GM23338 (cell line): ENCODE data around the gene FOXK2.
"Not testable (repeated sequence)": the region's sequence is repeated elsewhere in the genome, so short reads cannot be mapped to it uniquely, and the experiment has no call there.

Experiments
- EZH2 ChIP-seq: fragments of 200-600 bp; sonication (generic); IDR thresholded peaks from one replicate; pipeline ENCODE4 v1.8.0; 2017; ENCODE audit warnings: antibody characterized with exemption, mild to moderate bottlenecking, low read depth; ENCODE audit not compliant: unreplicated experiment
- JUNB ChIP-seq: IDR thresholded peaks from one replicate; pipeline ENCODE4 v1.6.1; 2016; ENCODE audit warnings: antibody characterized with exemption; ENCODE audit not compliant: unreplicated experiment
- POLR2AphosphoS5 ChIP-seq: IDR thresholded peaks from 2 replicates; pipeline ENCODE4 v1.6.1; 2016; ENCODE audit warnings: antibody characterized with exemption, low read depth
- REST ChIP-seq: IDR thresholded peaks from one replicate; pipeline ENCODE4 v1.6.1; 2018; ENCODE audit warnings: antibody characterized with exemption; ENCODE audit not compliant: unreplicated experiment
- TF ChIP-seq, protein P1 (sequence below), 2 experiments: fragments of 200-600 bp in 1 of 2; sonication (generic) in 1 of 2; conservative IDR thresholded peaks; 2 replicates each; pipeline versions ENCODE4 v1.5.1 to v1.6.1; 2016 to 2017; ENCODE audit warnings: antibody characterized with exemption in 2 of 2, low read depth in 2 of 2, mild to moderate bottlenecking in 2 of 2, moderate library complexity in 1 of 2

- not testable (repeated sequence) for TF ChIP-seq EZH2, JUNB, REST, POLR2AphosphoS5
- TF ChIP-seq, protein P1, sequence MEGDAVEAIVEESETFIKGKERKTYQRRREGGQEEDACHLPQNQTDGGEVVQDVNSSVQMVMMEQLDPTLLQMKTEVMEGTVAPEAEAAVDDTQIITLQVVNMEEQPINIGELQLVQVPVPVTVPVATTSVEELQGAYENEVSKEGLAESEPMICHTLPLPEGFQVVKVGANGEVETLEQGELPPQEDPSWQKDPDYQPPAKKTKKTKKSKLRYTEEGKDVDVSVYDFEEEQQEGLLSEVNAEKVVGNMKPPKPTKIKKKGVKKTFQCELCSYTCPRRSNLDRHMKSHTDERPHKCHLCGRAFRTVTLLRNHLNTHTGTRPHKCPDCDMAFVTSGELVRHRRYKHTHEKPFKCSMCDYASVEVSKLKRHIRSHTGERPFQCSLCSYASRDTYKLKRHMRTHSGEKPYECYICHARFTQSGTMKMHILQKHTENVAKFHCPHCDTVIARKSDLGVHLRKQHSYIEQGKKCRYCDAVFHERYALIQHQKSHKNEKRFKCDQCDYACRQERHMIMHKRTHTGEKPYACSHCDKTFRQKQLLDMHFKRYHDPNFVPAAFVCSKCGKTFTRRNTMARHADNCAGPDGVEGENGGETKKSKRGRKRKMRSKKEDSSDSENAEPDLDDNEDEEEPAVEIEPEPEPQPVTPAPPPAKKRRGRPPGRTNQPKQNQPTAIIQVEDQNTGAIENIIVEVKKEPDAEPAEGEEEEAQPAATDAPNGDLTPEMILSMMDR (conservative IDR thresholded peaks at IDR 0.05; ENCODE audit: low read depth in 2 of 2), result not testable (repeated sequence)
Measured at GRCh38 chr17:82562718-82563220, 43.2 kb downstream of the FOXK2 start.
